Activated CD8-positive, alpha-beta memory T cell treated with anti-CD3 and anti-CD28 coated beads for 4 hours (primary cell): ENCODE results near the gene NUTM2B.
"Not testable (repeated sequence)": the region's sequence is repeated elsewhere in the genome, so short reads cannot be mapped to it uniquely, and the experiment has no call there.

Experiments used
- DNase-seq, 2 donors: peaks; one replicate each; pipeline ENCODE4 v3.0.0-alpha.2; 2020; ENCODE audit warnings: low read depth in 2 of 2

NUTM2B gene, protein sequence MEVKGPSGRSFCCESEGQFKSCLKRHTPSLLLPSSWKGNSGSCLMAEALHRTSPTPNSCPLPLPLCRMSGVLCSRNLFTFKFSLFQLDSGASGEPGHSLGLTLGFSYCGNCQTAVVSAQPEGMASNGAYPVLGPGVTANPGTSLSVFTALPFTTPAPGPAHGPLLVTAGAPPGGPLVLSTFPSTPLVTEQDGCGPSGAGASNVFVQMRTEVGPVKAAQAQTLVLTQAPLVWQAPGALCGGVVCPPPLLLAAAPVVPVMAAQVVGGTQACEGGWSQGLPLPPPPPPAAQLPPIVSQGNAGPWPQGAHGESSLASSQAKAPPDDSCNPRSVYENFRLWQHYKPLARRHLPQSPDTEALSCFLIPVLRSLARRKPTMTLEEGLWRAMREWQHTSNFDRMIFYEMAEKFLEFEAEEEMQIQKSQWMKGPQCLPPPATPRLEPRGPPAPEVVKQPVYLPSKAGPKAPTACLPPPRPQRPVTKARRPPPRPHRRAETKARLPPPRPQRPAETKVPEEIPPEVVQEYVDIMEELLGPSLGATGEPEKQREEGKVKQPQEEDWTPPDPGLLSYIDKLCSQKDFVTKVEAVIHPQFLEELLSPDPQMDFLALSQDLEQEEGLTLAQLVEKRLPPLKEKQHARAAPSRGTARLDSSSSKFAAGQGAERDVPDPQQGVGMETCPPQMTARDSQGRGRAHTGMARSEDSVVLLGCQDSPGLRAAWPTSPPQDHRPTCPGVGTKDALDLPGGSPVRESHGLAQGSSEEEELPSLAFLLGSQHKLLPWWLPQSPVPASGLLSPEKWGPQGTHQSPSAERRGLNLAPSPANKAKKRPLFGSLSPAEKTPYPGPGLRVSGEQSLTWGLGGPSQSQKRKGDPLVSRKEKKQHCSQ

DNA sequence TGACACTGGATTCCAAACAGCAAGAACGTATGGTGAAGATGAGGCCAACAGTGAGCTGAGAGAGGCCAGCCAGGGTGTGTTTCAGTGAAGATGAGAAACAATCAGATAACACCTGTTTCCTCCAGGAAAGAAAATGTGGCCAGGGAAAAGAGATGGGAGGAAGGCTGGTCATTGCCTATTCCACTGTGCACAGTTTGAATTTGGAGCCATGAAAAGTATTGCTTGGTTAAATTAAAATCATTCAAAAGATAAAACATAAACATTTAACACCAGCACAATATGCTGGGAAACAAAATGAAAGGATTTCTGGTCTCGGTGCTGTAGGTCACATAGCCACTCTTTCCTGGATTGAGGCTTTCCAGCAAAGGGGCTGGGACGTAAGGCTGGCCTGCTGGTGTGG, at the start of gene NUTM2B:
TSS of gene NUTM2B (plus strand) at position 301 of the 400 bp plus-strand sequence. CDS start 383 bp downstream, outside the sequence.
- DNase-seq: not testable (repeated sequence)

- DNase-seq: not testable (repeated sequence)
Observed at GRCh38 chr10:79663287-79663686, 39.7 kb upstream of the NUTM2B start.

- DNase-seq: not testable (repeated sequence)
Observed at GRCh38 chr10:79664686-79665085, 38.3 kb upstream of the NUTM2B start.

GRCh38 chr10:79669248-79669788, 33.7 kb upstream of the NUTM2B start:
- DNase-seq: not testable (repeated sequence)

DNA sequence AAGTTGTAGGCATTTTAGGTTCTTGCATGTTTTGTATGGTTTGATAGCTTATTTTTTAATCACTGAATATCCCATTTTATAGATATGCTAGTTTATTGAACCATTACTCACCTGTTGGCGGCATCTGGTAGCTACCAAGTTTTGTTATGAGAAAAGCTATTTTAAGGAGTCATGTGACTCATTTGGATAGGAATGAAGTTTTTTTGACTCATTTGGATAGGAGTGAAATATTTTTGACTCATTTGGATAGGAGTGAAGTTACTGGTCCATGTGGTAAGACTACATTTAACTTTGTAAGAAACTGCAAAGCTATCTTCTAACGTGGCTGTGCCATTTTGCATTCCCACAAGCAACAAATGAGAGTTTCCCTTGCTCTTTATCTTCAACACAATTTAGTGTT, 28.1 kb upstream of the NUTM2B start:
- not testable (repeated sequence) for DNase-seq

- DNase-seq: not testable (repeated sequence)
Observed at GRCh38 chr10:79683026-79683883, 19.8 kb upstream of the NUTM2B start.

- not testable (repeated sequence) for DNase-seq
Observed at GRCh38 chr10:79683884-79684720, 18.9 kb upstream of the NUTM2B start.

DNA sequence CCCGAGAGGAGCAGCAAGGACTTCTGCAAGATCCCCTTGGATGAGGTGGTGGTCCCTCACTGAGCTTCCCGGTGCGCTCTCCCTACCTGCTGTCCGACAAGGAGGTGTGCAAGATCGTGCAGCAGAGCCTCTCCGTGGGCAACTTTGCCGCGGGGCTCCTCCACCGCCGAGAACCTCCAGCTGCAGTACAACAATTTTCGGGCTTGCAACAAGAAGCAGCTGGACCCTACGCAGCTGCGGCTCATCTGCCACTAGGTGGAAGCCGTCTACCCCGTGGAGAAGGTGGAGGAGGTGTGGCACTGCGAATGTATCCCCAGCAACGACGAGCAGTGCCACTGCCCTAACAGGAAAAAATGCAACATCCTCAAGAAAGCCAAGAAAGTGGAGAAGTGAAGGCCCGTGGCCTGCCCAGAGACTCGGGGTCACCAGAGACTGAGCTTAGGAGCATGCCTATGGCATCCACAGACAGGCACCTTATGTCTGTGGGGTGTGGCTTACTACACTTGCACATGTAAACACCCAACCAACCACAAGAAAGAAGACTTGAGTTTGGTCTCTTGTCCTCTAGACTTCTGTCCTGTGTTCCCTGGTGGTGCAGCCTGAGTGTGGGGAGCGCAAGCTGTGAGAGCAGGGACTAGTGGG, 17.9 kb upstream of the NUTM2B start:
- DNase-seq: peak; percentile 6 to 20

- not testable (repeated sequence) for DNase-seq
Observed at GRCh38 chr10:79686595-79686994, 16.4 kb upstream of the NUTM2B start.

DNA sequence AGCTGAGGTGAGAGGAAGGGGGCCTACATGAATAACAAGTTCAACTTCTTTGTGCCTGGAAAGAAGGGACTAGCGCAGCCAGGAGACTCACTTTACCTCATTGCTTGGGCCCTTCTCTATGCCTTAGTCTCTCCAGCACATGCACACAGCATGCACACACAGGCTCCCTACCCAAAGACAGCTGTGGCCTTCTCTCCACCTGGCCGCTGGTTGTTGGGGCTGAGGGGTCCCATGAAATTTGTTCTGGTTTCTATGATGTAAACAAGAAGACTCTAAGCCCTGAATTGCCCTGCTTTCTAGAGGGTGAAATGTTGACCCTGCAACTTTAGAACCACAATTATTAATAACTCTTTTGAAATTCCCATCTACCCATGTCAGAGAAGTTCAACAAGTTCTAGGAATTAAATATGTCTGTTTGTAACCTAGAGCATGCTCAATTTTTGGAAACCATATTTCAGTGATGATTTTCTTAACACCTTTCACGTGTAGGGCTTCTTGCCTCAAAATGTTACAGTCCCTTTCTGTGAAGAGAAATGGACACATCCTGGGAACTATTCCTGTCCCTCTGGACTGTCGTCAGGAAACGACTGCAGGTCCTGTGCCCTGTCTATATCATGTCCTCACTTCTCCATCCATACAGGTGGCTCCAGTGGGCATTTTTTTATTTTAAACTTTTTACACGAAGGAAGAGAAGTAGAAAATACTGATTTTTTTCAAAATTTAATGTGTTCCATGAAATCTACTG, 15.4 kb upstream of the NUTM2B start:
- not testable (repeated sequence) for DNase-seq

DNA sequence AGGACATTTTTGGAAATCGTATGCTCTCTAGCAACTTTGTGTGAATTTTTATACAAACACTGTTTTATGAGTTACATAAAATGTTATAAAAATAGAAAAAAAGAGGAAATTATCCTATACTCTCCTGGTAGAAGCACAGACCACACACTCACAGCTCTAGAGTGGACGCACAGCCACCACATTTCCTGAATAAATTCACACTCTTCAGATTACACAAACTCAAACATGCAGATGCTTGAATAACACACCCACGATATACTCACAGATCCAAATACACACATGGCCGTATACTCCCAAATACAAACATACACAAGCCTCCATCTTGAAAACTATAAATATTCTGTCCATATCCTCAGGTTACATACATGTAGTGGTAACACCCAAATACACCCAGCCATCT, 14.2 kb upstream of the NUTM2B start:
- DNase-seq: not testable (repeated sequence)

DNA sequence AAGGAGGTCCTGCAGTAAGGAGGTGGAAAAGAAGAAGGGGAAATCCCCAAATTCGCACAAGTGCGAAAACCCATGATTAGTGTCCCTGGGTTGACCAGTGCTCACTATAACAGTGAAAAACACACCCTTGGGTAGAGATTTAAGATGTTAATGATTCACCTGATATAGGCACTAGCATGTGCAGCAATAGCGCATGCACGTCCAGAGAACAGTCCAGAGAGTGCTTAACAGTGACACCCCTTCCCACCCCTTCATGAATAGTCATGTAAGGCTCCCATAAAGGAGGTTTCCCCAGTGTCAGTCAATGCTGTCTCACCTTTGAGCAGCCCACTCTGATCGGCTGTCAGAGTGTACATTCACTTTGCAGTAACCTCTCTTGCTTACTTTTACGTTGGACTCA, 6.4 kb upstream of the NUTM2B start:
- not testable (repeated sequence) for DNase-seq

- DNase-seq: not testable (repeated sequence)
Observed at GRCh38 chr10:79697141-79697540, 5.9 kb upstream of the NUTM2B start.

DNA sequence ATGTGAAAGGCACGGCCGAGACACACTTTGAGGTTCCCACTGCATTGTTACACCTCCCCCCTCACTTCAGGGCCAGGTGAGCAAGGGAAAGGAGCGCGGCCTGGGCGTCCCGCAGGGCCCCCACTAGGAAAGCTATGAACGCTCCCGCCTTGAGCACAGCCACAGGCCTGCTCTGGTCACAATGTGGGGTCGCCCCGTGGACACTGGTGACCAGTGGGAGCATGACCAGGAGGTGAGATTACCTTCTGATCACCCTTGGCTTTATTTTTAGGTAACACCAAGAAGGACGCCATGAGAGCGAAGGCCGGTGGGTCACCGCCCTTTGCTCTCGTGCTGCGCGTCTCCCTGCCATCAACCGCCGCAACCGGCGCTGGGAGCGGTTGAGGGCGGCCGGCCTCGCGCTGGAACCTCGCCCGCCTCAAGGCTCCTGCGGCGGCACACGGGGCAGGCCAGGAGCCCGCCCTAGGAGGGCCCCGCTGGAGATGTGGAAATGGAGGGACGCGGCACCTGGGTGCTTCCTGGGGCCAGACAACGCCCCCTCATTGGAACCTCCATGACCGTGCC, 2.6 kb upstream of the NUTM2B start:
- DNase-seq: not testable (repeated sequence)

GRCh38 chr10:79707017-79707416, 4.0 kb downstream of the NUTM2B start:
- not testable (repeated sequence) for DNase-seq

DNA sequence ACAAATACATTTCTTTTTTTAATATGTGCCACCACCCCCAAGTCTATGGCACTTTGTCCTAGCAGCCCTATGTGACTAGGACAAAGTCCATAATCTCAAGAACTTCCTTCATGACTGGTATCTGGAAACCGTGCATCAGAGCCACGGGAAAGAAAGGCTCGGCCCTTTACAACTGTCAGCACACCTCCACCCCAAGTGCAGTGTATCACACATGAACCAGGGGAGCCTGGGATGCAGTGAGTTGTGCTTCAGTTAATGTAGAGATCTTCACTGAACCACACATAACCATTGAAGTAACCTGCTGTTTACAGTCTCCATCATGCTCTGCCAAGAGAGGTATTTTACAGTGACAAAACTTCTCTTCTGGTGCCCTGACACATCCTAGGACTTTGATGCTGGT, 11.9 kb downstream of the NUTM2B start:
- DNase-seq: not testable (repeated sequence)

GRCh38 chr10:79716917-79717579, 14.0 kb downstream of the NUTM2B start:
- DNase-seq: not testable (repeated sequence)

DNA sequence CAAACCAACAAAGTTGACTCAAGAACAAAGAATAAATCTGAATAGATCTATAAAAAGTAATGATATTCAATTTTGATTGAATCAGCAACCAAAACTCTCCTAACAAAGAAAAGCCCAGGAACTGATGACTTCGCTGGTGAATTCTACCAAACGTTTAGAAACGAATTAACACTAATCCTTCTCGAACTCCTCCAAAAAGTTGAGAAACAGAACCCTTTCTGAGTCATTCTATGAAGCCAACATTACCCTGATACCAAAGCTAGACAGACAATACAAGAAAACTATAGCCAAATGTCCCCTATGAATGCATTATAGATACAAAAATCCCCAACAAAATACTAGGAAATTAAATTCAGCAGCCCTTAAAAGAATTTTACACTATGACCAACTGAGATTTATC, 17.0 kb downstream of the NUTM2B start:
- not testable (repeated sequence) for DNase-seq
